Psoas muscle (tissue), 8 donors: ENCODE results near the gene CHMP4A. TPM values are rescaled to one million over a fixed set of nuclear protein-coding genes. Genes with fewer than 3 reads are reported as not detected.

ENCODE experiments used
- ATAC-seq, 4 donors: fragments of 200-7000 bp; cut with Tn5 transposase; one replicate each; pipeline ENCODE4 v1.9.1; 2020; ENCODE audit warnings: moderate library complexity in 3 of 4, mild to moderate bottlenecking in 2 of 4
- DNase-seq, 2 donors: peaks; one replicate each; pipeline ENCODE4 v3.0.0-alpha.2; 2020
- H3K27ac ChIP-seq: fragments of 200-600 bp; one replicate; pipeline ENCODE4 v1.8.0; 2022
- H3K27me3 ChIP-seq, 3 donors: fragments of 200-600 bp in 1 of 3; one replicate each; pipeline versions ENCODE4 v1.6.1 to v1.8.0; 2013 to 2022; ENCODE audit warnings: low read length in 2 of 3, mild to moderate bottlenecking in 2 of 3, moderate library complexity in 1 of 3; ENCODE audit not compliant: insufficient read depth in 3 of 3
- H3K36me3 ChIP-seq, 2 donors: fragments of 200-600 bp in 1 of 2; one replicate each; pipeline versions ENCODE4 v1.6.1 to v1.8.0; 2013 to 2022; ENCODE audit warnings: low read depth in 1 of 2, mild to moderate bottlenecking in 1 of 2, moderate library complexity in 1 of 2; ENCODE audit not compliant: insufficient read depth in 1 of 2
- H3K4me1 ChIP-seq: fragments of 200-600 bp; one replicate; pipeline ENCODE4 v1.8.0; 2022
- H3K4me3 ChIP-seq: fragments of 200-600 bp; one replicate; pipeline ENCODE4 v1.8.0; 2022; ENCODE audit warnings: mild to moderate bottlenecking
- H3K9me3 ChIP-seq: fragments of 200-600 bp; one replicate; pipeline ENCODE4 v1.8.0; 2022
- CTCF ChIP-seq: fragments of 200-600 bp; IDR thresholded peaks from one replicate; pipeline ENCODE4 v1.8.0; 2022; ENCODE audit warnings: antibody characterized with exemption
- whole genome bisulfite sequencing, 3 donors: extraction: QIAGEN DNeasy Blood & Tissue Kit; methylation state at CpG; one replicate each; pipeline versions ENCODE4 v1.1.6 to v1.1.7; 2013; 5-methylcytosine and 5-hydroxymethylcytosine counted together
- intact Hi-C, 2 donors: fragments of 100-400 bp; cut with DNase I; formaldehyde crosslinking; loops; one replicate each; pipeline versions ENCODE4 v1.11.0 to v1.14.2; 2022
- polyA plus RNA-seq, 3 donors: library from polyadenylated mRNA; stranded (reverse); fragments of 200-250 nt; gene quantifications; one replicate each; pipeline ENCODE4 v1.2.3, GENCODE V29; 2013
- total RNA-seq, 4 donors: library from RNA; stranded (reverse); fragmentation: NEBNext Ultra II Directional in 2 of 4; extraction: Animal tissue kit (Norgen Biotek cat#: 25700) in 2 of 4; gene quantifications; one replicate each; pipeline versions ENCODE4 v1.2.1 to v1.2.4, GENCODE V29; 2021 to 2023
- donor health status: healthy with polysubstance abuse.
- donor health status: DM: no; HTN: no; CAD: no; lungs with moderate emphysema.
- donor health status: Bipolar disorder and iron deficiency.
- donor health status: healthy.
- donor health status: DM: yes; HTN: yes; CAD: no.
- donor health status: DM: no; HTN: no; CAD: no.
- donor health status: DM: no; HTN: no; CAD: no.
- donor health status: DM: yes; HTN: yes; CAD: no.

Gene CHMP4A
- total and polyA plus RNA-seq, 7 donors = 12.3 to 42.1 (median 18.2) TPM

- Histone ChIP-seq H3K27me3 (no peaks in the 10 kb centered on the region), H3K36me3 (peaks cover 16 to 57% of the 10 kb centered on the region in 2 donors), H3K9me3 (no peaks in the 10 kb centered on the region), H3K4me1 (peaks cover 58% of the 10 kb centered on the region), H3K4me3 (peak overlapping the region; percentile 92), H3K27ac (peak overlapping the region; percentile 88)
- WGBS, 3 donors = 75 to 85% (median 76%) methylated on average over 2 of the region's 2 CpGs
- DNase-seq (no peak), ATAC-seq (no peak)
- TF ChIP-seq CTCF = no peak
- intact Hi-C loops = no loop called here
Observed at GRCh38 chr14:24233538-24233866, 20.2 kb upstream of the CHMP4A start.

GRCh38 chr14:24232645-24233537, 19.6 kb upstream of the CHMP4A start, which contains the start of gene GMPR2:
Gene GMPR2, plus strand, starts transcription at chr14:24232929. Its CDS starts 325 bp downstream, at chr14:24233254.
- intact Hi-C loops = no loop called here
- WGBS, 3 donors = 4 to 6% (median 5%) methylated on average over 38 of the region's 38 CpGs
- Histone ChIP-seq H3K9me3 (no peaks in the 10 kb centered on the region), H3K36me3 (peaks cover 14 to 57% of the 10 kb centered on the region in 2 donors), H3K27me3 (no peaks in the 10 kb centered on the region), H3K4me3 (peak within 1 kb of the TSS; percentile 92), H3K27ac (peak within 1 kb of the TSS; percentile 88), H3K4me1 (peaks cover 56% of the 10 kb centered on the region)
- peak in 1 of 2 donors; percentile 83 for DNase-seq
- peak; percentile 60 to 78 (median 67) for ATAC-seq
- TF ChIP-seq CTCF = no peak

GRCh38 chr14:24232121-24232644, 18.9 kb upstream of the CHMP4A start, which contains the start of gene NEDD8:
Gene NEDD8, minus strand, starts transcription at chr14:24232367. Its CDS starts 100 bp downstream, at chr14:24232267.
- ATAC-seq (peak; percentile 87 to 93 (median 88)), DNase-seq (peak; percentile 95 to 97)
- peak within 1 kb of the TSS; percentile 88 for H3K27ac ChIP-seq
- H3K4me3 ChIP-seq = peak within 1 kb of the TSS; percentile 92
- peaks cover 49% of the 10 kb centered on the region for H3K4me1 ChIP-seq
- peaks cover 13 to 55% of the 10 kb centered on the region in 2 donors for H3K36me3 ChIP-seq
- intact Hi-C loops = no loop called here
- TF ChIP-seq CTCF = no peak
- H3K27me3 ChIP-seq = no peaks in the 10 kb centered on the region
- H3K9me3 ChIP-seq = no peaks in the 10 kb centered on the region
- WGBS, 3 donors = 0 to 1% (median 1%) methylated on average over 28 to 30 of the region's 30 CpGs

- peak in 3 of 4 donors; percentile 0 to 1 (median 1) for ATAC-seq
- 10 to 13% (median 11%) methylated on average over 22 to 23 of the region's 23 CpGs for WGBS, 3 donors
- Histone ChIP-seq H3K27ac (peak overlapping the region; percentile 88), H3K27me3 (no peaks in the 10 kb centered on the region), H3K36me3 (peaks cover 6 to 48% of the 10 kb centered on the region in 2 donors), H3K4me3 (peak overlapping the region; percentile 92), H3K4me1 (peaks cover 44% of the 10 kb centered on the region), H3K9me3 (no peaks in the 10 kb centered on the region)
- no peak for DNase-seq
- intact Hi-C loops = no loop called here
- TF ChIP-seq CTCF = no peak
Observed at GRCh38 chr14:24231263-24232120, 18.2 kb upstream of the CHMP4A start.
